GM19043 (cell line): Measurements from ENCODE around the gene ALDH1A2.

Experiments
- ATAC-seq: cut with Tn5 transposase; IDR thresholded peaks from one replicate; pipeline ENCODE4 v1.9.1; 2021; ENCODE audit warnings: low read depth; ENCODE audit not compliant: unreplicated experiment

The ALDH1A2 gene

DNA sequence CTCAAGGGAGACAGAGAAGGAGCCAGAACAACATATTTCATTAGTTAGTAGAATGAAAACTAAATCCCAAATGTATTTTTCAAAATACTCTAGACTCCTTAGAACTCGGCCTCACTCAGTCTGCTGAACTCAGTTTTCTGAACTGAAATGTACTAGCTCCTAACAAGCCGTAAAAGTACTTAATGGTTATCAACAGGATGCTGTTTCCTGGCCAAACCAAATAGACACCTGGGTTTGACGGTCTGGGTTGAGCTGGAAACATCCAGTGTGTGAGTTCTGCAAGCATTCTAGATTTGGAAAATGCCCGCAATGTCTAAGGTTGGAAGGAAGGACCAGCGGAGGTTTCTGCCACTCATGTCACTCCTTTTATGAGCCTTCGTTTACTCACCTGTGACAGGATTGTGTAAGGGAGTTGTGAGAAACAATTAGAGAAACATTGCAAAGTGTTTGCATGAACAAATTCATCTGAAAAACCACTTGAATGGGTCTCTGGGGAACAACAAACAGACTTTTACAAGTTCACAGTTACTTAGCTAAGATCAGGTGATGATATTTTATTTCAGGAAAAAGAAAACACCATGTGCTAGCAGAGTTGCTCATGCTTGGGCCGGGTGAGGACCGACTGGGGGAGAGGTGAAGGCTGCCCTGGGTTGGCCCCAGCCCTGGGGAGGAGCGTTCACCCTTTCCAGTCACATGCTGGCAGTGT, 151.0 kb downstream of the ALDH1A2 start:
- ATAC-seq: no peak

DNA sequence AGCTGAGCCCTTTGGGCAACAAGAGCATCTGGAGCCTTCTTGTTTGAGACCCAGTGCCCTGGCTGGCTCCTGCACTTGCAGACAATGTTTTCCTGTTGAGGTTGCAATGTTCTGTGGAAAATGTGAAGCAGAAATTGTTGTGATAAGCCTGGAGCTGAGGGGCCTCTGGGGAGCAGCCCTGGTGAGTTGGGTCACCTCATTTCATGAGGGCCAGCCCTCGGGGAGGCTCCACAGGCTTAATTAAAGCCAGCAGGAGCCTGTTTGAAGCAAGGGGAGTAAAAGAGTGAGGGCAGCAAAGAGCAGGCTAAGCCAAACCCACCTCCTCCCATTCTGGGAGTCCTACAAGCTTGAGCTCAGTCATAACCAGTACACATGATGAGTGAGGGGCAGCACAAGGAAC, 154.3 kb downstream of the ALDH1A2 start:
- ATAC-seq: no peak

DNA sequence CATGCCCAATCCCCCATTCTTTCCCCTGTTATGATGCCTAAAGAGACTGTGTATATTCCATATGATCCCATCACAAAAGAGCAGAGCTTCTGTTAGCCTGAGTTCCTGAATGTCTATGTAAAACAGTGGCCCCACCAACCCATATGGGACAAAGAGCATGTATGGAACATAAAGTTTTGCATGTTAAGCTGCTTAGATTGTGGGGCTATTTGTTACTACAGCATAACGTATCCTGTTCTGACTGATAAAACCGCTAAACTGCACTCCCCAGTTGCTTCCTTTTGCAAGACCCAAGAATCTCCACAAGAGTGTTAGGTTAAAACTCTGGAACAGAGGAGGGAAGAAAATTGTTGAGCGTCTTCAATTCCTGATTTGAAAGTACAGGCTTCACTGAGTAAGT, 154.8 kb downstream of the ALDH1A2 start:
- no peak for ATAC-seq

DNA sequence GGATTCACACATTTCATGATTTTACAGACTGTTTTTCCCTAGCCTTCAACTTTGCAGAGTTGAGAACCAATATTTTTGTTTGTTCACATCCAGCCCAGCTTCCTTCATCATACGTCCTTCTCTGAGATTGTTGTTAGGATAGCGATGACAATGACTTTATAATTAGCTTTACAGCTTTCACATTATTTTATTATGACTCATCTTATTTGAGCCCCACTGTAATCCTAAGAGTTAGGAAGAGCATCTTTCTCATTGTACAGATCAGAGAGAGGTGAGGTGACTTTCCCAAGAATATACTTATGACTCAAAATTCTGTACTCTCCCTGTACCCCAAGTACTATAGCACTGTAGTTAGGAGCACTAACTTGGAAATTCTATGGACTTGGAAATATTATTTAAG, 156.1 kb downstream of the ALDH1A2 start:
- no peak for ATAC-seq

DNA sequence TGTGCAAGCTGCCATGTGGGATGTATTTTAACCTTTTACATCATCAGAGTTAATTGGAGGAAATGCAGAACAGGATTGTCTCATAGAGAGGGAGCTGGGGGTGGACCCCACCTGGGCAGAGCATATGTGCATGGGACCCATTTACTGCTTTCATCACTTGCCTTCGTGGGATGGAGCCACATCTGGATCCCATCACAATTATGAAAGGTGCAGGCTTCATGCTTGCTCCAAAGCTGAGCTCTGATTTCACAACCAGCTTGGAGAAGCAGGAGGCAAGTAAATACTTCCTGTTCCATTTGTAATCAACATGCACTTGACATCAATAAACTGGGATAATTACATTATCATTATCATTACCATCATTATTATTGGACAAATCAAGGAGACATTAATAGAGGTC, 161.9 kb downstream of the ALDH1A2 start:
- no peak for ATAC-seq
